Endodermal cell (in vitro differentiated cells): ENCODE data around the gene FANCD2OS. TPM values are rescaled to one million over a fixed set of nuclear protein-coding genes. Genes with fewer than 3 reads are reported as not detected.
"Not testable (repeated sequence)": the region's sequence is repeated elsewhere in the genome, so short reads cannot be mapped to it uniquely, and the experiment has no call there.

ENCODE experiments used
- DNase-seq: peaks from one replicate; pipeline ENCODE4 v3.0.0-alpha.2; 2017
- H3K27ac ChIP-seq: 2 replicates; pipeline ENCODE4 v1.5.1; 2013; ENCODE audit warnings: mild to moderate bottlenecking, low read depth, low read length, moderate library complexity
- H3K27me3 ChIP-seq: 2 replicates; pipeline ENCODE4 v1.6.1; 2013; ENCODE audit warnings: mild to moderate bottlenecking, low read length, moderate library complexity; ENCODE audit not compliant: insufficient read depth, control insufficient read depth, poor library complexity, severe bottlenecking
- H3K36me3 ChIP-seq: 2 replicates; pipeline ENCODE4 v1.7.0; 2013; ENCODE audit warnings: mild to moderate bottlenecking, low read length, moderate library complexity; ENCODE audit not compliant: control insufficient read depth, insufficient read depth
- H3K4me1 ChIP-seq: one replicate; pipeline ENCODE4 v1.7.0; 2013; ENCODE audit warnings: low read length; ENCODE audit not compliant: control insufficient read depth, insufficient read depth
- H3K4me3 ChIP-seq: 2 replicates; pipeline ENCODE4 v1.5.1; 2013; ENCODE audit warnings: mild to moderate bottlenecking, low read length, moderate library complexity
- H3K9ac ChIP-seq: 2 replicates; pipeline ENCODE4 v1.6.1; 2013; ENCODE audit warnings: mild to moderate bottlenecking, low read length, moderate library complexity; ENCODE audit not compliant: poor library complexity, severe bottlenecking; ENCODE audit errors: extremely low read depth
- H3K9me3 ChIP-seq: 2 replicates; pipeline ENCODE4 v1.6.1; 2013; ENCODE audit warnings: mild to moderate bottlenecking, low read length, moderate library complexity; ENCODE audit not compliant: control insufficient read depth
- H3K27ac Mint-ChIP-seq: 2 replicates; pipeline ENCODE4 v1.8.0; 2020; ENCODE audit warnings: mixed read lengths
- H3K27me3 Mint-ChIP-seq: 2 replicates; pipeline ENCODE4 v1.8.0; 2021; ENCODE audit warnings: mild to moderate bottlenecking, mixed read lengths; ENCODE audit not compliant: insufficient read depth
- H3K36me3 Mint-ChIP-seq: 2 replicates; pipeline ENCODE4 v1.8.0; 2020; ENCODE audit warnings: low read depth, mixed read lengths
- H3K4me1 Mint-ChIP-seq: 2 replicates; pipeline ENCODE4 v1.8.0; 2020; ENCODE audit warnings: mixed read lengths
- H3K4me3 Mint-ChIP-seq: 2 replicates; pipeline ENCODE4 v1.8.0; 2020; ENCODE audit warnings: mild to moderate bottlenecking, moderate library complexity, mixed read lengths
- H3K9me3 Mint-ChIP-seq: 2 replicates; pipeline ENCODE4 v1.8.0; 2020; ENCODE audit warnings: mild to moderate bottlenecking, mixed read lengths
- WGBS, 2 experiments: methylation state at CpG; one replicate each; pipeline versions ENCODE4 v1.1.5 to v1.1.7; 2013; ENCODE audit warnings: missing lambda C conversion rate in 2 of 2, mixed read lengths in 1 of 2; ENCODE audit not compliant: insufficient coverage in 1 of 2, insufficient read length in 1 of 2; 5-methylcytosine and 5-hydroxymethylcytosine counted together
- total RNA-seq, 2 donors: library from RNA; stranded (reverse); fragmentation: NEBNext Ultra II Directional in 1 of 2; extraction: Animal tissue kit (Norgen Biotek cat#: 25700) in 1 of 2; gene quantifications; 2 replicates in 1 of 2; 3 replicates in 1 of 2; pipeline ENCODE4 v1.2.1, GENCODE V29; 2021
- TF ChIP-seq, protein P1 (sequence below): fragments of 200-600 bp; sonication (generic); conservative IDR thresholded peaks from 2 replicates; pipeline ENCODE4 v1.5.0; 2021; ENCODE audit warnings: antibody characterized with exemption, mild to moderate bottlenecking

Gene FANCD2OS
- total RNA-seq, 2 donors from 2014 or later: not detected

DNA sequence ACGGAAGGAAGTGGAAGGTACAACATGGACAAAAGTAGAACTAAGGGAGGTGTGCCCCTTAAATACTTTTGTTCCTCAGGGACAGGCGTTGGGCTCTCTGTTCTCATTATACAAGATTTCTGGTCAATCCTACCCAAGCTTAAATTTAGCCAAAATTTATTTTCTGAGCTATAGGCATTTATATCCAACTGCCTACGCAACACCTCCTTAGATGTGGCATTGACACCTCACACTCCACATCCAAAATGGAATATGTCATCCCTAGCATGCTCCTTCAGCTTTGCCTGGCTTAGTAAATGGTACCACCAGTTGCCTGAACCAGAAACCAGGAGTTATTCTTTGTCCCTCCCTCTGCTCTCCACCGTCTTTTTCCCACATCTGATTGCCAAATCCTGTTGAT lies 26.2 kb downstream of the FANCD2OS start:
- Mint-ChIP-seq H3K27me3 (no peaks in the 10 kb centered on the region), H3K4me3 (no peak overlapping the region), H3K27ac (no peak overlapping the region), H3K4me1 (no peaks in the 10 kb centered on the region), H3K9me3 (no peaks in the 10 kb centered on the region), H3K36me3 (peaks cover 61% of the 10 kb centered on the region)
- H3K4me1 ChIP-seq: no peaks in the 10 kb centered on the region
- TF ChIP-seq, protein P1, sequence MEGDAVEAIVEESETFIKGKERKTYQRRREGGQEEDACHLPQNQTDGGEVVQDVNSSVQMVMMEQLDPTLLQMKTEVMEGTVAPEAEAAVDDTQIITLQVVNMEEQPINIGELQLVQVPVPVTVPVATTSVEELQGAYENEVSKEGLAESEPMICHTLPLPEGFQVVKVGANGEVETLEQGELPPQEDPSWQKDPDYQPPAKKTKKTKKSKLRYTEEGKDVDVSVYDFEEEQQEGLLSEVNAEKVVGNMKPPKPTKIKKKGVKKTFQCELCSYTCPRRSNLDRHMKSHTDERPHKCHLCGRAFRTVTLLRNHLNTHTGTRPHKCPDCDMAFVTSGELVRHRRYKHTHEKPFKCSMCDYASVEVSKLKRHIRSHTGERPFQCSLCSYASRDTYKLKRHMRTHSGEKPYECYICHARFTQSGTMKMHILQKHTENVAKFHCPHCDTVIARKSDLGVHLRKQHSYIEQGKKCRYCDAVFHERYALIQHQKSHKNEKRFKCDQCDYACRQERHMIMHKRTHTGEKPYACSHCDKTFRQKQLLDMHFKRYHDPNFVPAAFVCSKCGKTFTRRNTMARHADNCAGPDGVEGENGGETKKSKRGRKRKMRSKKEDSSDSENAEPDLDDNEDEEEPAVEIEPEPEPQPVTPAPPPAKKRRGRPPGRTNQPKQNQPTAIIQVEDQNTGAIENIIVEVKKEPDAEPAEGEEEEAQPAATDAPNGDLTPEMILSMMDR: no peak
- peaks cover 58% of the 10 kb centered on the region for H3K36me3 ChIP-seq
- no peak for DNase-seq
- H3K4me3 ChIP-seq: no peak overlapping the region
- H3K9ac ChIP-seq: no peak overlapping the region
- H3K27ac ChIP-seq: no peak overlapping the region
- H3K27me3 ChIP-seq: no peaks in the 10 kb centered on the region
- H3K9me3 ChIP-seq: no peaks in the 10 kb centered on the region
- whole genome bisulfite sequencing, 2 experiments: 89 to 91% methylated on average over 4 of the region's 4 CpGs

- H3K4me3 Mint-ChIP-seq: no peak overlapping the region
- no peaks in the 10 kb centered on the region for H3K4me1 Mint-ChIP-seq
- no peak overlapping the region for H3K27ac Mint-ChIP-seq
- no peaks in the 10 kb centered on the region for H3K27me3 Mint-ChIP-seq
- no peak for DNase-seq
- H3K9ac ChIP-seq: no peak overlapping the region
- no peaks in the 10 kb centered on the region for H3K27me3 ChIP-seq
- peaks cover 3% of the 10 kb centered on the region for H3K9me3 Mint-ChIP-seq
- H3K27ac ChIP-seq: no peak overlapping the region
- H3K36me3 ChIP-seq: peaks cover 38% of the 10 kb centered on the region
- peaks cover 61% of the 10 kb centered on the region for H3K36me3 Mint-ChIP-seq
- no peaks in the 10 kb centered on the region for H3K4me1 ChIP-seq
- H3K9me3 ChIP-seq: no peaks in the 10 kb centered on the region
- TF ChIP-seq, protein P1: no peak
- H3K4me3 ChIP-seq: no peak overlapping the region
Measured at GRCh38 chr3:10074666-10075065, 33.4 kb downstream of the FANCD2OS start.

- H3K36me3 ChIP-seq: peaks cover 47% of the 10 kb centered on the region
Measured at GRCh38 chr3:10070077-10070476, 38.0 kb downstream of the FANCD2OS start.

DNA sequence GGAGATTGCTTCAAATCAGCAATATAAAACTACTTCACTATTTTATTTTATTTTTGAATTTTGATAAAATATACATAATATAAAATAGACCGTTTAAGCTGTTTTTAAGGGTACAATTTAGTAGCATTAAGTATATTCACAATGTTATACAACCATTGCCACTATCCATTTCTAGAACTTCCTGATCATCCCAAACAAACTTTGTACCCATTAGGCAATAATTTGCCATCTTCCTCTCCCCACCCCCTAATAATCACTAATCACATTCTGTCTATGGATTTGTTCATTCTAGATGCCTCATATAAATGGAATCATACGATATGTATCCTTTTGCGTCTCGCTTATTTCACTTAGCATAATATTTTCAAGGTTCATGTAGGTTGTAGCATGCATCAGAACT lies 53.0 kb downstream of the FANCD2OS start:
- peaks cover 52% of the 10 kb centered on the region for H3K36me3 Mint-ChIP-seq
- 95 to 100% methylated on average over 1 to 4 of the region's 4 CpGs for WGBS, 2 experiments
- no peak overlapping the region for H3K4me3 ChIP-seq

More at GRCh38 chr3:10070077-10070476, 38.0 kb downstream of the FANCD2OS start:
- not testable (repeated sequence) for H3K9ac ChIP-seq, H3K27me3 ChIP-seq, H3K4me3 Mint-ChIP-seq, H3K27ac ChIP-seq, H3K4me1 Mint-ChIP-seq, DNase-seq, H3K27ac Mint-ChIP-seq, H3K4me3 ChIP-seq, H3K4me1 ChIP-seq, H3K27me3 Mint-ChIP-seq
- Mint-ChIP-seq H3K36me3 (peaks cover 68% of the 10 kb centered on the region), H3K9me3 (peaks cover 20% of the 10 kb centered on the region)
- WGBS, 2 experiments: 96% methylated on average over 25 of the region's 33 CpGs; no CpG with 5 or more reads in 1 of the 2 experiments
- peaks cover 17% of the 10 kb centered on the region for H3K9me3 ChIP-seq

More for the DNA sequence above, 53.0 kb downstream of the FANCD2OS start:
- H3K27ac Mint-ChIP-seq: no peak overlapping the region
- Histone ChIP-seq H3K36me3 (peaks cover 22% of the 10 kb centered on the region), H3K9me3 (no peaks in the 10 kb centered on the region), H3K27ac (no peak overlapping the region), H3K4me1 (no peaks in the 10 kb centered on the region), H3K27me3 (no peaks in the 10 kb centered on the region), H3K9ac (no peak overlapping the region)
- DNase-seq: no peak
- H3K27me3 Mint-ChIP-seq: no peaks in the 10 kb centered on the region
- no peak overlapping the region for H3K4me3 Mint-ChIP-seq
- peaks cover 4% of the 10 kb centered on the region for H3K9me3 Mint-ChIP-seq
- H3K4me1 Mint-ChIP-seq: no peaks in the 10 kb centered on the region
- TF ChIP-seq, protein P1: no peak
